ENCODE data around the gene MAST4.

The MAST4 gene

GRCh38 chr5:66906021-66906420 is 309.8 kb downstream of the MAST4 start:
- DNase-seq (ENCODE audit: low spot score): no peak

GRCh38 chr5:66908230-66908629 is 312.0 kb downstream of the MAST4 start:
- no peak for DNase-seq (ENCODE audit: low spot score)

- no peak for DNase-seq (ENCODE audit: low spot score)
Observed at GRCh38 chr5:66909364-66909763, 313.2 kb downstream of the MAST4 start.

GRCh38 chr5:66912787-66913186 is 316.6 kb downstream of the MAST4 start:
- no peak for DNase-seq (ENCODE audit: low spot score)

GRCh38 chr5:66915531-66915930 is 319.3 kb downstream of the MAST4 start:
- no peak for DNase-seq (ENCODE audit: low spot score)

GRCh38 chr5:66922881-66923280 is 326.7 kb downstream of the MAST4 start:
- no peak for DNase-seq (ENCODE audit: low spot score)

GRCh38 chr5:66923457-66923856 is 327.3 kb downstream of the MAST4 start:
- DNase-seq (ENCODE audit: low spot score): no peak

GRCh38 chr5:66923922-66924321 is 327.7 kb downstream of the MAST4 start:
- DNase-seq (ENCODE audit: low spot score): no peak

- DNase-seq (ENCODE audit: low spot score): no peak
Observed at GRCh38 chr5:66927140-66927539, 330.9 kb downstream of the MAST4 start.

GRCh38 chr5:66929281-66929680 is 333.1 kb downstream of the MAST4 start:
- DNase-seq (ENCODE audit: low spot score): no peak

- no peak for DNase-seq (ENCODE audit: low spot score)
Observed at GRCh38 chr5:66929995-66930394, 333.8 kb downstream of the MAST4 start.

- DNase-seq (ENCODE audit: low spot score): no peak
Observed at GRCh38 chr5:66931651-66932050, 335.5 kb downstream of the MAST4 start.

GRCh38 chr5:66932457-66932856 is 336.3 kb downstream of the MAST4 start:
- no peak for DNase-seq (ENCODE audit: low spot score)

- DNase-seq (ENCODE audit: low spot score): peak; percentile 10
Observed at GRCh38 chr5:66933066-66933465, 336.9 kb downstream of the MAST4 start.

- DNase-seq (ENCODE audit: low spot score): no peak
Observed at GRCh38 chr5:66939094-66939493, 342.9 kb downstream of the MAST4 start.

GRCh38 chr5:66945389-66946349 is 349.5 kb downstream of the MAST4 start:
- no peak for DNase-seq (ENCODE audit: low spot score)

GRCh38 chr5:66947458-66947857 is 351.3 kb downstream of the MAST4 start:
- DNase-seq (ENCODE audit: low spot score): no peak

- DNase-seq (ENCODE audit: low spot score): no peak
Observed at GRCh38 chr5:66949066-66949465, 352.9 kb downstream of the MAST4 start.

GRCh38 chr5:66952153-66952552 is 356.0 kb downstream of the MAST4 start:
- no peak for DNase-seq (ENCODE audit: low spot score)

- no peak for DNase-seq (ENCODE audit: low spot score)
Observed at GRCh38 chr5:66956439-66956838, 360.2 kb downstream of the MAST4 start.

GRCh38 chr5:66958201-66958979 is 362.2 kb downstream of the MAST4 start:
- peak; percentile 28 for DNase-seq (ENCODE audit: low spot score)

GRCh38 chr5:66958980-66959641 is 362.9 kb downstream of the MAST4 start:
- DNase-seq (ENCODE audit: low spot score): peak; percentile 42

Measured in AG08396 (cell line).